Bronchial epithelial cell (primary cell): Measurements from ENCODE around the gene CYFIP2. TPM values are rescaled to one million over a fixed set of nuclear protein-coding genes. Genes with fewer than 3 reads are reported as not detected.

Source experiments
- DNase-seq: peaks from one replicate; pipeline ENCODE4 v3.0.0-alpha.2; 2010; ENCODE audit warnings: low read depth
- FAIRE-seq: peaks from 2 replicates; lab custom pipeline; 2011; peaks lifted over from hg19 to GRCh38; lab: Jason Lieb, UNC
- H3K27me3 ChIP-seq: 2 replicates; pipeline ENCODE4 v1.5.1; 2011; ENCODE audit warnings: low read length; ENCODE audit not compliant: control insufficient read depth, insufficient read depth
- H3K36me3 ChIP-seq: 2 replicates; pipeline ENCODE4 v1.5.1; 2011; ENCODE audit warnings: low read length; ENCODE audit not compliant: control insufficient read depth, insufficient read depth
- H3K4me3 ChIP-seq: 2 replicates; pipeline ENCODE4 v1.5.1; 2011; ENCODE audit warnings: mild to moderate bottlenecking, low read depth, low read length, control low read depth
- CTCF ChIP-seq: IDR thresholded peaks from 2 replicates; pipeline ENCODE4 v1.5.1; 2011; ENCODE audit warnings: mild to moderate bottlenecking, moderate library complexity, low read length, control low read depth, inconsistent platforms; ENCODE audit not compliant: insufficient read depth, severe bottlenecking
- total RNA-seq: library from RNA; depleted of rRNA; stranded (reverse); fragments of >200 nt; gene quantifications from 2 replicates; pipeline ENCODE4 v1.2.1, GENCODE V29; 2014

CYFIP2 gene
- total RNA-seq, 1 donor from 2014 or later = 3.9 TPM

- H3K27me3 ChIP-seq = peaks cover 6% of the 10 kb centered on the region
- no peaks in the 10 kb centered on the region for H3K36me3 ChIP-seq
- no peak for TF ChIP-seq CTCF
- H3K4me3 ChIP-seq = no peak overlapping the region
- no peak for FAIRE-seq
- DNase-seq = no peak
These were observed 3.9 kb downstream of the CYFIP2 start for GRCh38 chr5:157269761-157270272.

DNA sequence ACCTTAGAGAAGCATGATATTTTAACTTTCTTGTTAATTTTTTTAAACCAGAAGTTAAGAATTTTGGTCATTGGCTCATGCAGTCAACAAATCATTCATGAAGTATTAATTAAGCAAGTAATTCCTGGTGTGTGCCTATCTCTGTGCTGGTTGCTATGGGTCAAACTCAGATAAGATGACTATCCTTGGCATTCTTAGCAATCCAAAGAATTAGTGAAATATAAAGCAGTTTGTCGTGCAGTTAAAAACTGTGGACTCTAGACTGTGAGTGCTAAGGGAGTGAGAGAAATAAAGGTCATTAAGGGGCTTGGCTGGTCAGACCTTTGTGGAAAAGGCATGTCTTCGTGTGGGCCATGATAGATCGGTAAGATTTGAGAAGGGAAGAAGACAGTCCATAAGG lies 4.8 kb downstream of the CYFIP2 start:
- FAIRE-seq (no peak), DNase-seq (no peak)
- no peak for TF ChIP-seq CTCF
- Histone ChIP-seq H3K27me3 (peaks cover 2% of the 10 kb centered on the region), H3K36me3 (no peaks in the 10 kb centered on the region), H3K4me3 (no peak overlapping the region)

GRCh38 chr5:157271740-157272271 lies 5.9 kb downstream of the CYFIP2 start:
- Histone ChIP-seq H3K36me3 (no peaks in the 10 kb centered on the region), H3K27me3 (peaks cover under 1% of the 10 kb centered on the region), H3K4me3 (no peak overlapping the region)
- DNase-seq (no peak), FAIRE-seq (no peak)
- no peak for TF ChIP-seq CTCF

DNA sequence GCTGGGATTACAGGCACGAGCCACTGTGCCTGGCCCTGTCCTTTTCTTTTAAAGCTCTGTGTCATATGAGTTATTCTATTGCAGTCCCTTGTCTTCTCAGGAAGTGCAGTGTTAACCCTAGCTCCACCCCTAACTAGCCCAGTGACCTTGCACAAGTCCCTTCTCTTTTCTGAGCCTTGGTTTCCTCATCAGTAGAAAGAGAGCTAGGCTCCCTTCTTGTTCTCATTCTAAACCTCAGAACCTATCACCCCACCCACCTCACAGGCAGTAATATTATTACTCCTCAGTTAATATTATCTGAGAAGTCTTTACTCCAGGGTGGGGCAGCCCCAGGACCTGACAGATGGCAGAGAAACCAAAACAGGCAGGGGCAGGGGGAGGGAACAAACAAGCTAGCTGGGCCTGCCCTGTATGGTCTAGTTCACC lies 7.2 kb downstream of the CYFIP2 start:
- no peak for TF ChIP-seq CTCF
- Histone ChIP-seq H3K4me3 (no peak overlapping the region), H3K27me3 (no peaks in the 10 kb centered on the region), H3K36me3 (no peaks in the 10 kb centered on the region)
- FAIRE-seq = no peak
- no peak for DNase-seq

- no peak for FAIRE-seq
- Histone ChIP-seq H3K4me3 (no peak overlapping the region), H3K36me3 (no peaks in the 10 kb centered on the region), H3K27me3 (no peaks in the 10 kb centered on the region)
- DNase-seq = no peak
- TF ChIP-seq CTCF = no peak
These were observed 9.5 kb downstream of the CYFIP2 start for GRCh38 chr5:157275403-157275802.

GRCh38 chr5:157278319-157279037 lies 12.6 kb downstream of the CYFIP2 start:
- FAIRE-seq = no peak

More at GRCh38 chr5:157278319-157279037, 12.6 kb downstream of the CYFIP2 start:
- Histone ChIP-seq H3K36me3 (no peaks in the 10 kb centered on the region), H3K4me3 (no peak overlapping the region), H3K27me3 (peaks cover 1% of the 10 kb centered on the region)
- no peak for TF ChIP-seq CTCF
- DNase-seq = no peak
